HG02981 (cell line): ENCODE data around the gene SNRPA.
"Not testable (repeated sequence)": the region's sequence is repeated elsewhere in the genome, so short reads cannot be mapped to it uniquely, and the experiment has no call there.

Experiments
- ATAC-seq: cut with Tn5 transposase; IDR thresholded peaks from one replicate; pipeline ENCODE4 v1.9.1; 2021; ENCODE audit warnings: mild to moderate bottlenecking, moderate library complexity; ENCODE audit not compliant: unreplicated experiment

Gene SNRPA

GRCh38 chr19:40743926-40744325 lies 7.1 kb upstream of the SNRPA start:
- ATAC-seq: no peak

- no peak for ATAC-seq
Observed at GRCh38 chr19:40744554-40745401, 6.2 kb upstream of the SNRPA start.

- ATAC-seq: no peak
Observed at GRCh38 chr19:40745402-40745780, 5.6 kb upstream of the SNRPA start.

- ATAC-seq: no peak
Observed at GRCh38 chr19:40747536-40747935, 3.5 kb upstream of the SNRPA start.

- peak; percentile 83 for ATAC-seq
Observed at GRCh38 chr19:40750058-40750873, 737 bp upstream of the SNRPA start, which contains the start of gene ACTMAP. ACTMAP (minus strand) TSS chr19:40750477; CDS start chr19:40749803, 674 bp downstream.

- ATAC-seq: no peak
Observed at GRCh38 chr19:40752257-40752781, 1.3 kb downstream of the SNRPA start.

GRCh38 chr19:40754611-40755247 lies 3.7 kb downstream of the SNRPA start:
- ATAC-seq: no peak

- ATAC-seq: no peak
Observed at GRCh38 chr19:40755248-40755624, 4.2 kb downstream of the SNRPA start.

GRCh38 chr19:40755791-40756190 lies 4.8 kb downstream of the SNRPA start:
- no peak for ATAC-seq

GRCh38 chr19:40756502-40757110 lies 5.6 kb downstream of the SNRPA start:
- no peak for ATAC-seq

GRCh38 chr19:40758491-40758890 lies 7.5 kb downstream of the SNRPA start:
- ATAC-seq: no peak

- no peak for ATAC-seq
Observed at GRCh38 chr19:40759352-40759751, 8.3 kb downstream of the SNRPA start.

GRCh38 chr19:40762754-40763470 lies 11.9 kb downstream of the SNRPA start:
- no peak for ATAC-seq

- no peak for ATAC-seq
Observed at GRCh38 chr19:40763526-40763925, 12.5 kb downstream of the SNRPA start.

GRCh38 chr19:40763963-40764362 lies 13.0 kb downstream of the SNRPA start:
- no peak for ATAC-seq

- not testable (repeated sequence) for ATAC-seq
Observed at GRCh38 chr19:40766385-40766784, 15.4 kb downstream of the SNRPA start.

- ATAC-seq: no peak
Observed at GRCh38 chr19:40768869-40769268, 17.9 kb downstream of the SNRPA start.

- not testable (repeated sequence) for ATAC-seq
Observed at GRCh38 chr19:40771101-40771862, 20.3 kb downstream of the SNRPA start.

GRCh38 chr19:40774916-40775631 lies 24.1 kb downstream of the SNRPA start, which contains the start of gene MIA:
MIA (plus strand) TSS chr19:40775521; CDS start chr19:40775543, 22 bp downstream.
- ATAC-seq: no peak
